ENCODE data around the gene ATM. TPM values are rescaled to one million over a fixed set of nuclear protein-coding genes. Genes with fewer than 3 reads are reported as not detected.
"Not testable (repeated sequence)": the region's sequence is repeated elsewhere in the genome, so short reads cannot be mapped to it uniquely, and the experiment has no call there.

ATM gene

DNA sequence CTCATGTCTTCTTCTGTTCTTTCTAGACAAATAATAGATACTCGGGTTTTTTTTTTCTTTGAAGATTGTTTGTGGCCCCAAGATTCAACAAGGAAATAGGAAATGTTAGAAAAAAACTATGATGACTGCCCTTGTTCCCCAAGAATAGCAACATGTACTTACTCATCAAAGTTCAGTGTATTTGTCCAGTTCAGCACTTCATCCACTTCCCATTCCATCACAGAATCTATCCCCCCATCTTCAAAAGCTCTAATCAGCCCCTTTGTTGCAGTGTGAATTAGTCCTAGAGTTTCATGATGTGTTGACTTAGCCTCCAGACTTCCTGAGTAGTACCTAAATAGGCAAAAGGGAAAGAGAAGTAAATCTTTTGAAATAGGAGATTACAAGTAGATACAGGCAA lies 170.2 kb downstream of the ATM start:
- Histone ChIP-seq H3K36me3 (ENCODE audit: insufficient read depth, low read length) (no peaks in the 10 kb centered on the region), H3K9ac (ENCODE audit: low read depth, low read length) (no peak overlapping the region), H3K4me3 (ENCODE audit: low read length) (no peak overlapping the region), H3K4me1 (ENCODE audit: control insufficient read depth, insufficient read depth, low read length) (no peaks in the 10 kb centered on the region), H3K27me3 (ENCODE audit: control insufficient read depth, insufficient read depth, low read length) (no peaks in the 10 kb centered on the region), H3K9me3 (replicated peaks; ENCODE audit: low read length) (no peaks in the 10 kb centered on the region), H3K4me2 (ENCODE audit: low read length) (no peak overlapping the region)

DNA sequence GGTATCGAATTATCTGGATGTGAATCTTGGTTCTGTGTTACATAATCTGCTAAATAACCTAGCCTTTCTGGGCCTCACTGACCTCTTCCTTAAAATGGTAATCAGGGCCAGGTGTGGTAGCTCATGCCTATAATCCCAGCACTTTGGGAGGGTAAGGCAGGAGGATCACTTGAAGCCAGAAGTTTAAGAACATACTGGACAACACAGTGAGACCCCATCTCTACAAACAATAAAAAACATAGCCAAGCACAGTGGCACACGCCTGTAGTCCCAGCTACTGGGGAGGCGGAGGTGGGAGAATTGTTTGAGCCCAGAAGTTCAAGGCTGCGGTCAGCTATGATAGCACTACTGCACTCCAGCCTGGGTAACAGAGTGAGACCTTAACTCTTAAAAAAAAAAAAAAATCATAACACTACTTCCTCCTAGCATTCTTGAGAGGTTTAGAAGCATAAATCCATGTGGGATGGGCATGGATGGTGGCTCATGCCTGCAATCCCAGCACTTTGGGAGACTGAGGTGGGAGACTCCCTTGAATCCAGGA lies 171.9 kb downstream of the ATM start:
- no peaks in the 10 kb centered on the region for H3K9me3 ChIP-seq (replicated peaks; ENCODE audit: low read length)
- no peaks in the 10 kb centered on the region for H3K4me1 ChIP-seq (ENCODE audit: control insufficient read depth, insufficient read depth, low read length)
- no peak overlapping the region for H3K4me2 ChIP-seq (ENCODE audit: low read length)
- no peaks in the 10 kb centered on the region for H3K27me3 ChIP-seq (ENCODE audit: control insufficient read depth, insufficient read depth, low read length)
- H3K4me3 ChIP-seq (ENCODE audit: low read length): no peak overlapping the region
- H3K36me3 ChIP-seq (ENCODE audit: insufficient read depth, low read length): no peaks in the 10 kb centered on the region
- H3K9ac ChIP-seq (ENCODE audit: low read depth, low read length): no peak overlapping the region

DNA sequence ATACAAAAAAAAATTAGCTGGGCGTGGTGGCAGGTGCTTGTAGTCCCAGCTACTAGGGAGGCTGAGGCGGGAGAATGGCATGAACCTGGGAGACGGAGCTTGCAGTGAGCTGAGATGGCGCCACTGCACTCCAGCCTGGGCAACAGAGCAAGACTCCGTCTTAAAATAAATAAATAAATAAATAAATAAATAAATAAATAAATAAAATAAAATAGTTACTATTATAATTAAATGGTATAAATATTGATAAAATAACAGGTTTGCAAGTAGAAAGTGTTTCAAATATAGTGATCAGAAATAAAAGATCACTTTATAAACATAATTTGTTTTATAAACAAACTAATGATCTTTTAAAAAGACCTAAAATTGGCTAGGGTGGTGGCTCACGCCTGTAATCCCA lies 173.8 kb downstream of the ATM start:
- H3K9ac ChIP-seq (ENCODE audit: low read depth, low read length); H3K4me1 ChIP-seq (ENCODE audit: control insufficient read depth, insufficient read depth, low read length); H3K4me2 ChIP-seq (ENCODE audit: low read length); H3K4me3 ChIP-seq (ENCODE audit: low read length); H3K27me3 ChIP-seq (ENCODE audit: control insufficient read depth, insufficient read depth, low read length); H3K36me3 ChIP-seq (ENCODE audit: insufficient read depth, low read length); H3K9me3 ChIP-seq (replicated peaks; ENCODE audit: low read length): not testable (repeated sequence)

DNA sequence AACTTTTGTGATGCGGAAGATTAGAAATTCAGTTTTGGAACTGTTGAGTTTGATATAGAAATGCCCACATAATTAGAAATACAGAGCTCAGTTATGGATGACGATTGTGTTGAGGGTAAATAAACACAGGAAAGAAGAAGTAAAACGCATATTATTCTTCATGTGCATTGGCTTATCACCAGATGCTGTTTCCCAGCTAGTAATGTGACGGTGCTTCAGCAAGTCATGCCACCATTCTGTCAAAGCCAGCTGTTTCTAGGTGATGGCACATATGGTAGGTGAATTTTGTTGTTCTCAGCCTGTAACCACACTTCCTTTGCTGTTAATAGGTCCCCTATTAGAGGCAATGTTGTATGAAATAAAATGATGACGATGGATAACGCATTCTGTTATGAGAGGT lies 175.6 kb downstream of the ATM start:
- Histone ChIP-seq H3K9me3 (replicated peaks; ENCODE audit: low read length) (no peaks in the 10 kb centered on the region), H3K4me3 (ENCODE audit: low read length) (no peak overlapping the region), H3K36me3 (ENCODE audit: insufficient read depth, low read length) (no peaks in the 10 kb centered on the region), H3K9ac (ENCODE audit: low read depth, low read length) (no peak overlapping the region), H3K4me2 (ENCODE audit: low read length) (no peak overlapping the region), H3K27me3 (ENCODE audit: control insufficient read depth, insufficient read depth, low read length) (no peaks in the 10 kb centered on the region), H3K4me1 (ENCODE audit: control insufficient read depth, insufficient read depth, low read length) (no peaks in the 10 kb centered on the region)

DNA sequence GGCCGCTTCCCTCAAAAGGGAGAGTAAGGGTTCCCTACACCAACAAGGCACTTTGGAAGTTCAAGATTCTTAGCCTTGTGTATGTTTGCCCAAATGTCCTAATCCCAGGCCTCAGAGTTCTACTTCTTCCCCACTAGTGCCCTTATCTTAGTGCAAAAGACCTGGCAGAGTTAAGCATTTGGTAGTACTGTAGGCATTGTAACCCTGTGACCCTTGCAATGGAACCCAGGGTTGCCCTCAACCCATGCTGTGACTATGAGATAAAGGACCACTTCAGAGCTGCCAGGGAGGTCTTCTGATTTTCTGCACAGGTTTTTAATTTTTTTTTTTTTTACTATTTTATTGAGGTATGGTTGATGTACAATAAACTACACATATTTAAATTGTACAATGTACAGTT lies 179.4 kb downstream of the ATM start:
- Histone ChIP-seq H3K9ac (ENCODE audit: low read depth, low read length) (no peak overlapping the region), H3K9me3 (replicated peaks; ENCODE audit: low read length) (no peaks in the 10 kb centered on the region), H3K27me3 (ENCODE audit: control insufficient read depth, insufficient read depth, low read length) (no peaks in the 10 kb centered on the region), H3K4me2 (ENCODE audit: low read length) (no peak overlapping the region), H3K4me1 (ENCODE audit: control insufficient read depth, insufficient read depth, low read length) (no peaks in the 10 kb centered on the region), H3K4me3 (ENCODE audit: low read length) (no peak overlapping the region), H3K36me3 (ENCODE audit: insufficient read depth, low read length) (no peaks in the 10 kb centered on the region)

DNA sequence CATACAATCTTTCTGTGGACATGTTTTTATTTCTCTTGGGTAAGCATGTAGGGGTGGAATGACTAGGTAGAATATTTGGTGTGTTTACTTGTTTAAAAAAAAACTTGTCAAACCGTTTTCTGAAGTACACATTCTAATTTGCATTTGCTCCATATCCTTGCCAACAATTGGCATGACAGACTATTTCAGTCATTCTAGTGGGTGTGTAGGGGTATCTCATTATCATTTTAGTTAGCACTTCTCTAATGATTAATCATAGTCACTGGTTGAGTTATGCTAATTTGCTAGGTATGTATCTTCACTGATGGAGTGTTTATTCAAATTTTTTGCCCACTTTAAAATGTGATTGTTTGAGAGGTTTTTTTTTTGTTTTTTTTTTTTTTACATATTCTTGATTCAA lies 180.2 kb downstream of the ATM start:
- H3K27me3 ChIP-seq (ENCODE audit: control insufficient read depth, insufficient read depth, low read length): no peaks in the 10 kb centered on the region
- H3K4me1 ChIP-seq (ENCODE audit: control insufficient read depth, insufficient read depth, low read length): no peaks in the 10 kb centered on the region
- H3K4me2 ChIP-seq (ENCODE audit: low read length): no peak overlapping the region
- no peak overlapping the region for H3K9ac ChIP-seq (ENCODE audit: low read depth, low read length)
- H3K4me3 ChIP-seq (ENCODE audit: low read length): no peak overlapping the region
- H3K36me3 ChIP-seq (ENCODE audit: insufficient read depth, low read length): no peaks in the 10 kb centered on the region
- no peaks in the 10 kb centered on the region for H3K9me3 ChIP-seq (replicated peaks; ENCODE audit: low read length)

DNA sequence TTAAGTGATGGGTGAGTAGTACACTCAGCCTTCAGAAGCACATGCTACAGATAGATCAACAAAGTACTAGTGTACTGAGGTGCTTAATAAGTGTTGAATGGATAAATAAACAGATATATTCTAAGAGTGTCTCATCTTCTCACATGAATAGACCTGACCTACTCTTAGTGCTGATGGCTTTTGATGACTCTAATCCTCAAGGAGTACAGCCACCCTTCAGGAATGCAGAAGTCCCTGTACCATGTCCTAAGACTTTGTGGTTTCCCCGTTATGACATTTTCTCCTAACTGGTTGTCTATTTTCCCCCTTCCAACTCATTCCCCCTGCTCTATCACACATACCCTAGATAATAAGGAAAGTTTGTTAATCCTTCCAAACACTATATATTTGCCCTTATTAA lies 182.8 kb downstream of the ATM start:
- Histone ChIP-seq H3K4me1 (ENCODE audit: control insufficient read depth, insufficient read depth, low read length) (no peaks in the 10 kb centered on the region), H3K9me3 (replicated peaks; ENCODE audit: low read length) (no peaks in the 10 kb centered on the region), H3K27me3 (ENCODE audit: control insufficient read depth, insufficient read depth, low read length) (no peaks in the 10 kb centered on the region), H3K36me3 (ENCODE audit: insufficient read depth, low read length) (no peaks in the 10 kb centered on the region), H3K4me3 (ENCODE audit: low read length) (no peak overlapping the region), H3K4me2 (ENCODE audit: low read length) (no peak overlapping the region), H3K9ac (ENCODE audit: low read depth, low read length) (no peak overlapping the region)

DNA sequence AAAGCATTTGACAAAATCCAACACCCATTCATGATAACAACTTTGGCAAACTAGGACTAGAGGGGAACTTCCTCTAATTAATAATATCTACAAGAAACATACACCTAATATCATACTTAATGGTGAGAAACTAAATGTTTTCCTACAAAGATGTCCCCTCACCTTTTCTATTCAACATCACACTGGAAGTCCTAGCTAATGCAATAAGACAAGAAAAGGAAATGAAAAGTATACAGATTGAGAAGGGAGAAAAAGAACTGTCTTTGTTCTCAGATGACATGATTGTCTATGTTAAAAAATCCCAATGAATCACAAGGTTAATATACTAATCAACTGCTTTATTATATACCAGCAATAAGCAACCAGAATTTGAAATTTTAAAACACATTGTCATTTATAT lies 192.1 kb downstream of the ATM start:
- no peaks in the 10 kb centered on the region for H3K9me3 ChIP-seq (replicated peaks; ENCODE audit: low read length)
- no peaks in the 10 kb centered on the region for H3K27me3 ChIP-seq (ENCODE audit: control insufficient read depth, insufficient read depth, low read length)
- H3K36me3 ChIP-seq (ENCODE audit: insufficient read depth, low read length): no peaks in the 10 kb centered on the region
- no peak overlapping the region for H3K4me3 ChIP-seq (ENCODE audit: low read length)
- H3K4me1 ChIP-seq (ENCODE audit: control insufficient read depth, insufficient read depth, low read length): no peaks in the 10 kb centered on the region
- no peak overlapping the region for H3K4me2 ChIP-seq (ENCODE audit: low read length)
- H3K9ac ChIP-seq (ENCODE audit: low read depth, low read length): no peak overlapping the region

DNA sequence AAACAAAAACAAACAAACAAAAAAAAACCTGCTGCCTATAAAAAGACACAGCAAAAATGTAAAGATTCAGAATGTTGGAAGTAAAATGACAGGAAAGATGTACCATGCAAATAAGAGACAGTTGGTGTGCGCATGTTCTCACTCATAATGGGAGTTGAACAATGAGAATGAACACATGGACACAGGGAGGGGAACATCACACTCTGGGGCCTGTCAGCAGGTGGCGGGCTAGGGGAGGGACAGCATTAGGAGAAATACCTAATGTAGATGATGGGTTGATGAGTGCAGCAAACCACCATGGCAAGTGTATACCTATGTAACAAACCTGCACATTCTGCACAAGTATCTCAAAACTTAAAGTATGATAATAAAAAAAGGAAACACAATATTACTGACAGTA lies 194.7 kb downstream of the ATM start:
- H3K4me2 ChIP-seq (ENCODE audit: low read length); H3K4me1 ChIP-seq (ENCODE audit: control insufficient read depth, insufficient read depth, low read length); H3K27me3 ChIP-seq (ENCODE audit: control insufficient read depth, insufficient read depth, low read length); H3K9ac ChIP-seq (ENCODE audit: low read depth, low read length); H3K36me3 ChIP-seq (ENCODE audit: insufficient read depth, low read length); H3K4me3 ChIP-seq (ENCODE audit: low read length); H3K9me3 ChIP-seq (replicated peaks; ENCODE audit: low read length): not testable (repeated sequence)

Small RNA genes lying within 50 kb of the gene (small RNA-seq; reads per million reads assigned to genes)
- gene RF00019: not detected

Data from skeletal muscle satellite cell (primary cell).